Ishikawa (cell line): ENCODE data around the gene C6.

Source experiments
- CEBPB ChIP-seq: IDR thresholded peaks from 2 replicates; pipeline ENCODE4 v1.6.1; 2012
- EP300 ChIP-seq: IDR thresholded peaks from 2 replicates; pipeline ENCODE4 v1.6.1; 2012; ENCODE audit warnings: borderline replicate concordance
- MAX ChIP-seq: IDR thresholded peaks from 2 replicates; pipeline ENCODE4 v1.6.1; 2012
- RAD21 ChIP-seq: IDR thresholded peaks from 2 replicates; pipeline ENCODE4 v1.6.1; 2012; ENCODE audit warnings: low read depth
- TAF1 ChIP-seq: IDR thresholded peaks from 2 replicates; pipeline ENCODE4 v1.6.1; 2012; ENCODE audit warnings: low read depth, mild to moderate bottlenecking
- TCF12 ChIP-seq: IDR thresholded peaks from 2 replicates; pipeline ENCODE4 v1.6.1; 2012; ENCODE audit warnings: low read depth
- TEAD4 ChIP-seq: IDR thresholded peaks from 2 replicates; pipeline ENCODE4 v1.6.1; 2012
- TF ChIP-seq, protein P1 (sequence below): IDR thresholded peaks from 2 replicates; pipeline ENCODE4 v1.6.1; 2012; ENCODE audit warnings: low read depth, mild to moderate bottlenecking

DNA sequence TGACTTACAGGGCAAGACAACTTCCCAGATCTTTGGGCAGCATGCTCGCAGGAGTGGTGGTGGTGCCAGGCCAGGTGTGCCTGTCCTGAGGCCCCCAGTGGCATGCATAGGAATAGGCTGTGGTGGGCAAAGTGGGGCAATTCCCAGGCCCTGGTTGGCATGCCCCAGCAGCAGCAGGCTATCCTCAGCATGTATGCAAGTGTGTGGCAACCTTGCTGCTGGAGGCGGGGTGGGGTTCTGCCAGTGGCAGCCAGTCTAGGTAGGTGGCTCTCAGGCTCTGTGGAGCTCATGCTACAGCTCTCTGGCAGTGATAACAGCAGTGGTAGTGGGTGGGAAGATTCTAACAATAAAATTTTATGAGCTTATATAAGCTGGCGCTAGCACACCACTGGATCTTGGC is 27.7 kb upstream of the C6 start:
- TF ChIP-seq TEAD4 (no peak), RAD21 (no peak), MAX (no peak), TCF12 (no peak), EP300 (no peak), CEBPB (no peak), TAF1 (no peak)
- TF ChIP-seq, protein P1, sequence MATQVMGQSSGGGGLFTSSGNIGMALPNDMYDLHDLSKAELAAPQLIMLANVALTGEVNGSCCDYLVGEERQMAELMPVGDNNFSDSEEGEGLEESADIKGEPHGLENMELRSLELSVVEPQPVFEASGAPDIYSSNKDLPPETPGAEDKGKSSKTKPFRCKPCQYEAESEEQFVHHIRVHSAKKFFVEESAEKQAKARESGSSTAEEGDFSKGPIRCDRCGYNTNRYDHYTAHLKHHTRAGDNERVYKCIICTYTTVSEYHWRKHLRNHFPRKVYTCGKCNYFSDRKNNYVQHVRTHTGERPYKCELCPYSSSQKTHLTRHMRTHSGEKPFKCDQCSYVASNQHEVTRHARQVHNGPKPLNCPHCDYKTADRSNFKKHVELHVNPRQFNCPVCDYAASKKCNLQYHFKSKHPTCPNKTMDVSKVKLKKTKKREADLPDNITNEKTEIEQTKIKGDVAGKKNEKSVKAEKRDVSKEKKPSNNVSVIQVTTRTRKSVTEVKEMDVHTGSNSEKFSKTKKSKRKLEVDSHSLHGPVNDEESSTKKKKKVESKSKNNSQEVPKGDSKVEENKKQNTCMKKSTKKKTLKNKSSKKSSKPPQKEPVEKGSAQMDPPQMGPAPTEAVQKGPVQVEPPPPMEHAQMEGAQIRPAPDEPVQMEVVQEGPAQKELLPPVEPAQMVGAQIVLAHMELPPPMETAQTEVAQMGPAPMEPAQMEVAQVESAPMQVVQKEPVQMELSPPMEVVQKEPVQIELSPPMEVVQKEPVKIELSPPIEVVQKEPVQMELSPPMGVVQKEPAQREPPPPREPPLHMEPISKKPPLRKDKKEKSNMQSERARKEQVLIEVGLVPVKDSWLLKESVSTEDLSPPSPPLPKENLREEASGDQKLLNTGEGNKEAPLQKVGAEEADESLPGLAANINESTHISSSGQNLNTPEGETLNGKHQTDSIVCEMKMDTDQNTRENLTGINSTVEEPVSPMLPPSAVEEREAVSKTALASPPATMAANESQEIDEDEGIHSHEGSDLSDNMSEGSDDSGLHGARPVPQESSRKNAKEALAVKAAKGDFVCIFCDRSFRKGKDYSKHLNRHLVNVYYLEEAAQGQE: no peak
